CD4-positive, alpha-beta T cell treated with Interferon gamma for 1 hour (primary cell): ENCODE measurements around the gene PTPRU.

Experiments used
- DNase-seq: peaks from one replicate; pipeline ENCODE4 v3.0.0-alpha.2; 2020

Gene PTPRU

DNA sequence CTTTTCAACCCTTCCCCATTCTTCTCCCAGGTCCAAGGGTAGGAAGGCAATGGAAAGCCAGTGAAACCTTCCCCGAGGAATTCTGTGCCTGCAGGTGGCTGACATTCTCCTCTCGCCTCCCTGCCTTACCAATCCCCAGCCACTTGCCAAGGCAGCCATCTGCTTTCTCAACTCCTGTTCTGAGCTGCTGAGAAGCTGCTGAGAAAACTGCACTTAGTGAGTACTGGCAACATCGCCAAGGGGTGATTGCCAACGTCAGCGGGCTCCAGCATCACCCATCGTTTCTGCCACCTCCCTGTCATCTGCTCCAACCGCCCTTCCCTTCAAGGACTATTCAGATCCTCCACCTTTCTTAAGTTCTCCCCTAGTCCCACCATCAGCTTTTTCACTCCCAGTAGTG, 106.0 kb downstream of the PTPRU start:
- no peak for DNase-seq

DNA sequence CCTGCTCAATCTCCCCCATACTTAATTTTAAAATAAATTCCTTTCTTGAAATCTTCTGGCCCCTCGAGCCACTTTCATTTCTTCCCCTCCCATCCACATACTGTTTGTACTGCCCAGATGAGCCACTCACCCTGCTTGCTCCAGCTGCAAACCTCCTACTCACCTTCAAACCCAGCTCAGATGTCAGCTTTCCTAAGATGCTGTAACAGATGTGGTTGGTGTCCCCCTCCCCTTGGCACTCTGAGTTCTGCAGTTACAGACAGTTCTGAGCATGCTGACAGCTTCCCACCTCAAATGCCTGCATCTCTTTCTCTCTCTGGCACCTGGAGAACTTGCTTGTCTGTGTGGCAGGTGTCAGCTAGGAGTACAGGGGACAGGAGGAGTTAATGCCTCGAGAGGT, 106.7 kb downstream of the PTPRU start:
- no peak for DNase-seq

DNA sequence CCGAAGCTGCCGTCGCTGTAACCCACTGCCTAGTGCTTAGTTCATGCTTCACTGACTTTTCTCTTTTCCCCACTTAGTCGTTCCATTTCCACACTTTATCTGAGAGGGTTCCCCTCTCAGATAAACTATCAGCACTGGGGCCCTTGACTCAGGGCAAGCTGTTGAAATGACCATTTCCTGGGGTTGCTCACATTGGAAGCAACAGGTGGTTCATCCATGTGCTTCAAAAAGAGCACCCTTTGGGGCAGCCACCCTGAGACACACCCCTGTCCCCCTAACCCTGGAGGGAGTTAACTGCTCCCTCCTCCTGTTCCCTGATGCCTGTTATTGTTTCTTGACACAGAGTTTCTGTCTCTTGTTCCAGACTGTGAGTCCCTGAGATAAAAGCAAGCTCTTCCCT, 107.2 kb downstream of the PTPRU start:
- DNase-seq: no peak

DNA sequence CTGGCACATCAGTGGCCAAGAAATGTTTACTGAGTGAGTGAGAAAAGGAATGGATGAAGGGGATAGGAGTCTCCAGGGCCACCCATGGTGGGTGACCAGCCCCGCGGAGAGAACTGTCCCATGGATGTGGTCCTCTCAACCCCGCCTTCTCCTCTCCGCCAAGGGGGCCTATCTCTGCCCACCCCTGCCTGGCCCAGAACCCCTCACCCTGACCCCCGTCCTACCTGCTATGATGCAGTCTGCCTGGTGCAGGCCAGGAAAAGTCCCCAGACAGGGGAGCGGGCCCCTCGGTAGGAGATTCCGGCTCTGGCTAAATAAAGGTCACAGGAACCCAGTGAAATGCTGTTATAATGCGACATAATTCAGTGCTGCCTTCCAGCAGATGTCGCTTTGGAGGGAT, 107.6 kb downstream of the PTPRU start:
- no peak for DNase-seq

DNA sequence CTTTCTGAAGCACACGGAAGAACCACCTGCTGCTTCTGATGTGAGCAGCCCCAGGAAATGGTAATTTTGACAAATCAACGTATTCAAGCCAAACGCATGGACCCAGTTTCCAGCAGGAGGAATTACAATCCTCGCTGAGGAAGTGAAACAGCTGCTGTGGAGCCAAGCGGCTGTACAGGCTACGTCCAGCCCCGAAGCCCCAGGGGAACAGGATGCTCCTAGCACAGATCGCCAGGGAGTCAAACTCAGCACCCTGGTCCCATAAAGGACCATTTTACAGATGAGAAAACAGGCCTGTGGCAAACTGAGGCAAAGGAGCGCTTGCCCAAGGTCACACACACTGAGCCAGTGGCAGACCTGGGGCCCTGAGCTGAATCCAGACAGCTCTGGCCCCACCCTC, 108.0 kb downstream of the PTPRU start:
- no peak for DNase-seq

DNA sequence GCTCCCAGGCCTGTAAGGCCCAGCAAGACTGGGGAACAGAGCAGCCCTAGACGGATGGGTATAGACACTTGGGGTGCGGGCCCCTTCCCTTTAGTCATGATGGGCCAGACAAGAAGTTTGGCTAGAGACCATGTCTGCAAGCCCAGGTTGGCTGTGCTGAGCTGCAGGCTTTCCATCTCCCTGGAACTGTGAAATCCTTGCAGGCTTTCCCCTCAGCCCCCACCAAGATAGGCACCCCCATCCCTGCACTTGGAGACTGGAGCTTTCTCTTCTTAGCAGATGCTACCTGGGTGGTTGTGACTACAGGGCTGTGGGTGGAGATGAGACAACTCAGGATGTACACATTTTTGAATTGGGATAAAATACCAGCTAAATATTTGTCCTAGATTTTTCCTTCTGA, 110.3 kb downstream of the PTPRU start:
- DNase-seq: no peak

DNA sequence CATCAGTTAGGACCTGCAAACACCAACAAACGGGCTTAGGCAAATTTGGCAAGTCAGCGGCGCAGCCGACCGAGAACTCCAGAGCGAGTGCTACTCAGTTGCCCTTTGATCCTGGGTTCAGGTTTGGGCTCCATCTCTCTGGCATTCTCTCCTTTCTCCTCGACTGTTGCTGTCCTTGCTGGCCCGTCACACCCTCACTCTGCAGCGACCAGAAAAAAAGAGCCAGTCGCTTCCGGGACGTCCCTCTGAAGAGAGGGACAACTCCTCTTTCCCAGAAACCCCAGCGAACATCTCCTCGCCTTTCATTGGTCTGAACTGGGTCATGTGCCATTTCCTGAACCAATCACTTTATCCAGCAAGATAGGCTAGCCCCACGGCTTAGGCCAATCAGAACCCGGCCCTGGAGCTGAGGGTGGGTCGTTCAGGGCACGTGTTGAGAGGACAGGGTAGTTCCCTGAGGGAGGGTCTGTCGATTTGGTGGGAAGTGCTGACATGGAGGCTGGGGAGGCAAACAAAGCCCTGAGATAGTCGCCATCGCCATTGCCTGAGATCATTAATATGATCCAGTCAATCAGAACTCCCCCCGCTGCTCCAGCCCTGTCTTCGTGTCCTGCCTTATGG, 113.7 kb downstream of the PTPRU start:
- no peak for DNase-seq

DNA sequence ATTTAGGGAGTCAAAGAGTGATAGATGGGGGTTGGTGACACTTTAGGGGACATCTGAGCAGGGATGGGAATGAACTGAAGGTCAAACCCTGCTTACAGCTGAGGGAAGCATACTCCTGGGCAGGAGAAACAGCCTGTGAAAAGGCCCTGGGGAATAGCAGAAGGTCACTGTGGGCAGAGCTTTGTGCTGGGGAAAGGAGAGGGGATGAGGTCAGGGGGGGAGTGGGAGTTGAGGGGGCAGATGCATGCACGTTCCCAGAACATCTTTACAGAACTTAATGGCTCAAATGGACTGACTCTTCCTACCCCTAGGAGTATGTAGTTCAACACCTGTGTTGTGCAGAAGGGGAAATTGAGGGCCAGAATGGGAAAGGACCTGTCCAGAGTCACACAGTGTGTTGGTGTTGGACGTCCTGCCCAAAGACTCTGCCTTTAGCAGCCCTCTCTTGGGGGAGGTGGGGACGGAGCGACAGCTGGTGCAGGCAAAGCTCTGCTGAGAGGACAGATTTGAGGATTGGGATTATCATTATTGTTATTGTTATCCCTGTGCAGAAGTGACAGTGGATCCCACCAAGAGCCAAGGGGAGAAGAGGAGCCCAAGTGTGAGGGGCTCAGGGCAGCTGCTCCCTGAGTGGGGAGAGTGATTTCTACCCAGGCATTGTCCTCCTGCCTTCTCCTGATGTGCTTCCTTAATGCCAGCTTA, 116.5 kb downstream of the PTPRU start:
- DNase-seq: no peak

DNA sequence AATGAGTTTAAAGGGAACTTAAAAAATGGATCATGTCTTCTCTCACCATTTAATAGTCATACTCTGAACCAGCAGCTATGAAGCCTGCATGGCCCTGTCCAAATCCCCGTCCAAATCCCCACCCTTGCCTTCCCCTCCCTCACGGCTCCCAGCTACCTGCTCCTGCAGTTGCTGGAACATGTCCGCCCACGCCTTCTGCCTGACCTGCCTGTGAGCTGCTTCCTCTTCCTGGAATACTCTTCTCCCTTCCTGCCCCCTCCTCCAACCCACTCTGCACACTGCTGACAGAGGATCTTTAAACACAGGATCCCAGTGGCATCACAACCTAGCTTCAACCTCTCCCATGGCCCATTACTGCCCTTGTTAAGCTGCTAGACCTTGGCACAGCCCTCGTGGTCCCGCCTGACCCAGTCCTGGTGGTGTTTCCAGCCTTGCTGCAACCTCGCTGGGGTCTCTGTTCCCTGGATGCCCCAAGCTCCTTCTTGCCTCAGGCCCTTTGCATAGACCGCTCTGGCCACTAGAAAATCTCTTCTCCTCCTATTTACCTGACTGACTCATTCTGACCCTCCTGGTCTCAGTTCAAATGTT, 118.3 kb downstream of the PTPRU start:
- no peak for DNase-seq

DNA sequence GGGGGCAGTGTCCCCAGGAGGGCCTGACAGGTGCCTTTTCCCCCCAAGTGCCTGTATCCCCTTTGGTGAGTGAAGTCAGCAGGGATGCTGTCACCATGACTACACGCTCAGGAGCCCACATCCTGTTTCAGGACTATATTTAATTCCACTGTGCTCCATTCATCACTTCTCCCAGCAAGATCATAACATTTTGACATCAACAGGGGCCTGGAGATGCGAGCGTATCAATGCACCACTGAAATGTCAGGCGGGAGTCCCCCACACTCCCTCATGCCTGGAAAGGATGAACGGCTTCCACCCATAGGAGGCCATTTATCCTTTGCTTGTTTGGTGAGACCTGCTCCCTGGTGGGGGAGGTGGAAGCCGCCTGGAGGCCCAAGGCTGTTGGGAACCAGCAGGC, 119.1 kb downstream of the PTPRU start:
- no peak for DNase-seq

DNA sequence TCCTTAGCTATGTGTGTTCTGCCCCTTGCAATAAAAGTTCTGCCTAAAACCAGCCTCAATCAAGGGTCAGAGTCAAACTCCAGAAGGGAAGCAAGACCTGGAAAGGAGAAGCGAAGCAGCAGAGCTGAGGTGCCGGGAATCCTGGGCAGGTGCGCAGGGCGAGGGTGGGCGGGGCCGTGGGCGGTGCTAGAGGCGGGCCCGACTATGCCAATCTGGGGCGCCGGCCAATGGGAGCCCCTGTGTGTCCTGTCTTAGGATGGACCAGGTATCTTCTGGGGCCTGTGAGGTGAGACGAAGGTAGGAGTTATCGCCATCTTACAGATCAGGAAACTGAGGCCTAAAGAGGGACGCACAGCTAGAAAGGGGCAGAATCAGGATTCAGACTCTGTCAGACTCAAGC, 120.3 kb downstream of the PTPRU start:
- no peak for DNase-seq

DNA sequence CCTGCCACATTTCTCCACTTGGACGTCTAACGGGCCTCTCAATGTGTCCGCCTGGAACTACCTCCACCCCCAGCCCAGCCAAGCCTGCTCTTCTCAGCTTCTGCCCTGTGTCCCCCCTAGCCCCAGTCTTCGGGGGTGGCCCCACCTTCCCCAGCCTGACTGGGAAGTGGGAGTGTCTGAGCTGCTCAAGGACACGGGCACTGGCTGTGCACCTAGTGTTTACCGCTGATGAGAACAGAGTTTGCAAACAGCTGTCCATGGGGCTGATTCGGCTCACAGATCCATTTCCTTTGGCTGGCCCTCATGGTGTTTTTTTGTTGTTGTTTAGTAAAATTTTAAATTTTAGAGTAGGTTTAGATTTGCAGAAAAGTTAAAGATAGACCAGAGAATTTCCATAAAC, 121.1 kb downstream of the PTPRU start:
- no peak for DNase-seq

DNA sequence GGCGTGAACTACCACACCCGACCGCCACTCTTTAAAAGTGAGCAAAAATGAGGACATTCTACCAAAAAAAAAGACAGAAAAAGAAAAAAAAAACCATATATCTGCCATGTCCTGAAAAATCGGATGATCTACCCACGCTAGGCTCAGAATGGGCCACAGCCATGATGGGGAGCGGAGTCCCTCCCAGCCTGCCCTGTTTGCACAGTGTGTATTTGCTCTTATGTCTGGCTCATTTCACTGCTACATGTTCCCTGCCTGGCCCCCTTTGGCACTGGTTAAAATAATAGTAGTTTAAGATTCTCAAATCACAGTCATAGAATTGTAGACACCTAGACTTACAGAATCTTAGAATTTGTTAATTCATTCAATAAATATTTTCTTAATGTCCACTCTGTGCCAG, 121.9 kb downstream of the PTPRU start:
- DNase-seq: no peak

DNA sequence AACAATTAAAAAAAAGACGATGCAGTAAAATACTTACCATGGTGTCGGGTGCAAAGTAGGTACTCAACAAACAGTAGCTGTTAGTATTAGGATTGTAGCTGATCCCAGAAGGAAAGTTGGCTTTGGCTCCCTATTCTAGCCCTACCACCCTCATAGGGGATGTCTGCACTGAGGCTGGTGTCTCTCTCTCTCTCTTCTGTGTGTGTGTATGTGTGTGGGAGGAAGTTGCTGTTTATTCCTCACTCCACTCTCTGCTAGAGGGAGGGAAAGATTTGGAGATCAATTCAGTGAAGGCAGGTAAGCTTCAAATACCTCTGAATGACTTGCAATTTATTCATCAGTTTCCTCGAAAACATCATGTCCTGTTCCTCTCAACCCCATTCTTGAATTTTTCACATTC, 124.4 kb downstream of the PTPRU start:
- no peak for DNase-seq

DNA sequence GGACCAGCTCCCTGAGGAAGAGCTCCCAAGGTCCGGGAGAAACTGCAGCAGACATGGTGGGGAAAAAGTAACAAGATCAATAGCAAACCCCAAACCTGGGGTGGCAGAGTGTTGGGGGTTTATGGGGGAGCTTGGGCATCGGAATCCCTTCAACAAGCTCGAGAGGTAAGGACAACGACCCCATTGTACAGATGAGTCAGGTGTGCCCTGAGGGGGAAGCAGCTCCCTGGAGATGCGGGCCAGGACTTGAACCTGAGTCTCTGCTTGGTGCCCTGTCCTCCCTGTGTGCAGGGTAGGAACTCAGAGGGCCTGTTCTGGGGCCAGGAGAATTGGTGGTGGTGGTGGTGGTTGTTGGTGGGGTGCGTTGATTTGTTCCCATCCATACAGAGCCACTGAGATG, 125.4 kb downstream of the PTPRU start:
- DNase-seq: no peak

DNA sequence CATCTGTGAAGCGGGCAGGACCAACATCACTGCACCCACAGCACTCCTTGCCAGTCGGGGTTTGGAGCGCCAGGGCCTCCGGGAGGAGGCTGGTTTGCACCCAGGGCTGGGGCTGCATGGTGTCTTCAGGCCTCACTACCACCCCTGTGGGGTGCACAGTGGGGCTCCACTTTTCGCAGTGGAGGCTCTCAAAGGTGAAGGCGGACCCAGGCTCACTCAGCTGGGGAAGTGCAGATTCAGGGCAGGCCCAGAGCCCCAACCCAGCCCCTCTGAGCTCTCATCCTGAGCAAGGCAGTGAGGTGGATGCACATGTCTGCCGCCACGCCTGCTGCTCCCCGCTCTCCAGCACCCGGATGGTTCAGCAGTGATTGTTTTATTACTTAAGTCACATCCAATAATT, 125.8 kb downstream of the PTPRU start:
- no peak for DNase-seq

DNA sequence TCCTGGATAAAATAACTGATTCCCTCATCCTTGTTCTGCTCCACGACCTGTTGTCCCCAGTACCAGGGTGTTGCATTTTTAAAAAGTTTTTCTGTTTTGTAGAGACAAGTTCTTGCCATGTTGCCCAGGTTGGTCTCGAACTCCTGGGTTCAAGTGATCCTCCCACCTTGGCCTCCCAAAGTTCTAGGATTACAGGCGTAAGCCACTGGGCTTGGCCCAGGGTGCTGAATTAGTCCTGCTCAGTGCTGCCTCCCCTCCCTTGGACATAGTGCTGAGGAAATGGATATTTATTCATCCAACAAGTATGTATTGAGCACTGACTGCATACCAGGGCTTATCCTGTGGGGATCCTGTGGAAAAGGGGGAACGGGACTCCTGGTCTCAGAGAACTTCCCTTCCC, 126.4 kb downstream of the PTPRU start:
- no peak for DNase-seq

DNA sequence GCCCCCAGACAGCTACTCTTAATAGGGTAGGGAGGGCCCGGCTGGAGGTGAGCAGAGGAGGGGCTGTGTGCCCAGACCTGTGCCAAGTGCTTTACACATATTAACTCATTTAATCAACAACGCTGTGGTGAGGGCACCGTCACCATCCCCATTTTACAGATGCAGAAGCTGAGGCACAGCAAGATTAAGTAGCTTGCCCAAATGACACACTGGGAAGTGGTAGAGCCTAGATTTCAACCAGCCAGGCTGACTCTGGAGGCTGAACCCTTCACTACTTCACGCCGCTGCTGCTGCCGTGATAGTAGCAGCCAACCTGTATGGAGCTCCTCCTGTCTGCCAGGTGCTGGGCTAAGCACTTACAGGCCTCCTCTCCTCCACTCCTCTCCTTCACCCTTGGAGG, 127.2 kb downstream of the PTPRU start:
- DNase-seq: no peak

DNA sequence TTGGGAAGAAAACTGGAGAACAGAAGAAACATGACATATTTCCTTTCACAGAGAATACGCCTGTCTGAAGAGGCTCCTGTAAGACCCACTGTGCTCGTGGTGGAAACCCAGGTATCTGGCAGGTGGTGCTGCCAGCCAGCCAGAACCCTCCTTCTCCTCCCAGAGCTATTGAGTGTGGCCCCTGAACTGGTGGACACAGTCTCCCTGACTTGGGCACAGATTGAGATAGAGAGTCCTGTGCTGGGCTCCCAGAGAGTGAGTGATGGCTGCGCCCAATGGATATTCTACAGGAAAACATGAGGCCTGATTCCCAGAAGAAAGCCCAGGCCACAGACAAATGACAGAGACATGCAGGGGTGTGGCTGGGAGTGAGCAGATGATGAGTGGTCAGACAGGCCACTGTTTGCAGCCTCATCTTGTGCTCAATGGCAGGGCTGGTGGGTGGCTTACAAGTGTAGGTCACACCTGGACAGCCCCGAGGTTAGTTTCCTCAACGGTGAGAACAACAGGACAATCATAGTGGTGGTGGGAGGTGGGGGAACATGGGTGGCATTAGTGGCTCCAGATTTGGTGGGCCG, 127.9 kb downstream of the PTPRU start:
- DNase-seq: no peak

DNA sequence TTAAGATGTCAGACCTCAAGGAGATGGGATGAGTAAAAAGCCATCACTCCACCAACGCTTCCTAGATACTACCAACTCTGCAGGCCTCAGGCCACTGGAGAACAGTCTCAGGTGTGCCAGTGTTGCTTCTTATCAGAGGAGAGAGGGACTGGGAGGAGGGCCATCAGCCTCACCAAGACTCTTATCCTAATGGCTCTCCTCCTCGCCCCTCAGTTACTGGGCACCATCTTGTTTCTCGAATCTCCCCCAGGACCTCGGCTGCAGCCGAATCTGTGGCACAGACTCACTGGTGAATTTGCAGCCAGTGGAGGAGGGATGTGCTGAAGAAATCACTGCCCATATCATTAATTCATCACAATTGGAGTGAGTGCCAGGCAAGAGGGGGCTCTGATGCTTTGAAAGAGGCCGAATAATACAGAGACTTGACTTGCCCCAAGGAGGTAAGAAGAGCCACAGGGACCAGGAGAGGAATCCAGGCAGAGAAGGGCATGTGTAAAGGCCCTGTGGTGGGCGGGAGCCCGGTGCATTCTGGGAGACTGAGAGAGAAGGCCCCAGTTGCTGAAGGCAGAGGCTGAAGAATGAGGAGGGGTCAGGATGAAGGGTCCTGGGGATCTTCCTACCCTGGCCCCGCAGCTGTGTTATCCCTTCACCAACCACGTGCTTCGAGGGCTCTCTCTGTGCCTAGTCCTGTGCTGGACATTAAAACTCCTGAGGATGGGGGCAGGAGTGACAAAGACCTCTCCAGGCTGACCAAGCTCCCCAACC, 129.8 kb downstream of the PTPRU start:
- no peak for DNase-seq

DNA sequence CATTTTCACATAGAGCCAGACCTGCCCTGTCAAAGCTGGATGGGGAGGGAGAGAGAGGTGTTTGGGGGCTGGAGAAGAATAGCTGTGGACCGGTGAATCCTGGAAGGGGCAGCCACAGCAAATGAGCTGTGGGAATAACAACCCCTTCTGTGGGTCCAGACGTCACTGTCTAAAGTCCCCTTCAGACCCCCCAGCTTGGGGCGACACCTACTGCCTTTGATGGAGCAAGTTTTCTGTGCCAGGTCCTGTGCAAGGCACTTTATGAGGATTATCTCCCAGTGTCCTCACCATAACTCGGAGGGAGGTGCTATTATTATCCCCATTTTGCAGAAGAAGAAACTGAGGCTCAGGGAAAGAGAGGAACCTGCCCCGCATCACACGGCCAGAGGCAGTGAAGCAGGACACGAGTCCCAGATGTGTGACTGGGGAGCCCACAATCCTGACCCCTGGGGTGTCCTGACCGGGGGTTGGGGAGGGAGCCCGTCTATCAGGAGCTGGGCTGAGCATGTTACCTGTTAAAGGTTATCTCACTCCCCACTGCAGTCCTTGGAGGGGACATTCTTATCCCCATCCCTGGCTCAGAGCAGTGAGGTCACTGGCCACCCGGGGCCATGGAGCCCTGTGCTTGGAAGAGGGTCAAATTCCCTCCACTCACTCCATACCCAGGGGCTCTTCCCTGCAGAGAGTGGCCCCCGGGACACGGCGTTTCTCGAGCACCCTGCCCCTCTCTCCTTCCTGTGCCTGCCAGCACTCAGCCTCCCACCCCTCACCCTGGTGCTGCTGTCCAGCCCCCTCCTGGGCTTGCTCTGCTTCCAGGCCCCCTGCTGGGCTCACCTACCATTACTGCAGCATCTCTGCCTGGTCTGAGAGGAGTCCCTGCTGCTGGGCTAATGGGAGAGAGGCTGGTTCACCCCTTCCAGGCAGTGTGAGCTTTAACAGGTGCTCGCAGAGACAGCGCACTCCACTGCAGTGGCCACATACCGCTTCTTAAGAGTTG, 132.9 kb downstream of the PTPRU start:
- DNase-seq: no peak

DNA sequence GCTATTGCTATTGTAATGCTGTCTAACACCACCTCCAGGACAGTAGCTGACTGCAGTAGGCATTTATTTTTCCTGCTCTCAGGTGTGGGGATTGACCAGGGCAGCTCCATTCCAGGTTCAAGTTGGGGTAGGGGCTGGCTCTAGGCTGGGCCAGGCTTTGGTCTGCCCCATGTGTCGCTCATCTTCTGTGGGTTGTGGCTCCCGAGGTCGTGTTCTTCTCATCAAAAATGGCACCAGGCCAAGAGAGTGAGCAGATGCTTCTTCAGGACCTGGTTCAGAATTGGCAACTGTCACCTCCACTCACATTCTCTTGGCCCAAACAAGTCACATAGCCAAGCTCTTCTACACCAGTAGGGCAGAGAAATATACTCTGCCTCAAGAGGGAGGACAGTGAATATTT, 133.7 kb downstream of the PTPRU start:
- DNase-seq: no peak
